NCI-H2107 treated with DMSO at 0.1 percent for 48 hours (cell line): ENCODE measurements around the gene POC1A.
"Not testable (repeated sequence)": the region's sequence is repeated elsewhere in the genome, so short reads cannot be mapped to it uniquely, and the experiment has no call there.

ENCODE experiments used
- DNase-seq: peaks from one replicate; lab custom pipeline; 2025; ENCODE audit not compliant: unreplicated experiment; lab: John Stamatoyannopoulos, UW

Gene POC1A

GRCh38 chr3:52034212-52034611 is 120.0 kb downstream of the POC1A start:
- DNase-seq = no peak

DNA sequence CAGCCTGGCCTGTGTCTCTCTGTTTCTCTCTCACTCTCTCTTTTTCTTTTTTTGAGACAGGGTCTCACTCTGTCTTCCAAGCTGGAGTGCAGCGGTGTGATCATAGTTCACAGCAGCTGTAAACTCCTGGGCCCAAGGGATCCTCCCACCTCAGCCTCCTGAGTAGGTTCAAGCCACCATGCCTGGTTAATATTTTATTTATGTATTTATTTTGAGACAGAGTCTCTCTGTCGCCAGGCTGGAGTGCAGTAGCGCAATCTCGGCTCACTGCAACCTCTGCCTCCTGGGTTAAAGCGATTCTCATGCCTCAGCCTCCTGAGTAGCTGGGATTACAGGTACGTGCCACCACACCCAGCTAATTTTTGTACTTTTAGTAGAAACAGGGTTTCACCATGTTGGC is 120.5 kb downstream of the POC1A start:
- not testable (repeated sequence) for DNase-seq

GRCh38 chr3:52032702-52033408 is 121.4 kb downstream of the POC1A start:
- no peak for DNase-seq

DNA sequence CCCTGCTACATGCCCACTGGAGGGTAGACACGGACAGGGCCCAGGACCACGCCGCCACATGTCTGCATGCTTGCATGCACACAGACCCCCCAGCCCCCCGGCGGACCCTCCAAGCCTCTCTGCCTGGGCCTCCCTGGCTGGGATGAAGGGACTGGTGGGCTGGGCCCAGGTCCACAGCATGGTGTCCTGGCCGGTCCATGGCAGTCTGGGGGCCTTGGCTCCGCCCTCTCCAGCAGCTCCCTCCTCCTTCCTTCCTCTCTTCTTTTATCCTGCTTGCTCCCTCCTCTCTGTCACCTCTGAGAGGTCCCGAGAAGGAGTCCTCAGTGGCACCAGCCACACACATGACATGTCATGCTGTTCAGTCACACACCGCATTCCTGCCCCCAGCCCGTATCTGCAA is 122.3 kb downstream of the POC1A start:
- no peak for DNase-seq

GRCh38 chr3:52030714-52031310 is 123.4 kb downstream of the POC1A start:
- no peak for DNase-seq

DNA sequence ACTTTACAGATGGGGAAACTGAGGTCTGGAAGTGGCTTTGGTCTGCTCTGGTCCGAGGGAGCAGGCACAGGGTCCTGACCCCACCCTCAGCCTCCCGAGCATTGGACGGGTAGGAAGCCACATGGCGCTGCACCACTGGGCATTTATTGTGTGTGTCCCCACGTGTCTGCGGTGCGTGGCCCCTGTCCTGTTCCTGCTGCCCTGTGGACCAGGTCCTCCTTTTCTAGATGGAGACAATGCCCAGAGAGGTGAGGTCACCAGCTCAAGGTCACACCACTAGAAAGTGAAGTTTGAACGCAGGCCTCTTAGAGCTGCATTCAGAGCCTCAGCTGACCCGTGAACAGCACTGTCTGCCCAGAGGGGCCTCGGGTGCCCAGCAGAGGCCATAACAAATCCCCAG is 124.7 kb downstream of the POC1A start:
- DNase-seq = no peak

GRCh38 chr3:52029053-52029452 is 125.2 kb downstream of the POC1A start:
- no peak for DNase-seq

DNA sequence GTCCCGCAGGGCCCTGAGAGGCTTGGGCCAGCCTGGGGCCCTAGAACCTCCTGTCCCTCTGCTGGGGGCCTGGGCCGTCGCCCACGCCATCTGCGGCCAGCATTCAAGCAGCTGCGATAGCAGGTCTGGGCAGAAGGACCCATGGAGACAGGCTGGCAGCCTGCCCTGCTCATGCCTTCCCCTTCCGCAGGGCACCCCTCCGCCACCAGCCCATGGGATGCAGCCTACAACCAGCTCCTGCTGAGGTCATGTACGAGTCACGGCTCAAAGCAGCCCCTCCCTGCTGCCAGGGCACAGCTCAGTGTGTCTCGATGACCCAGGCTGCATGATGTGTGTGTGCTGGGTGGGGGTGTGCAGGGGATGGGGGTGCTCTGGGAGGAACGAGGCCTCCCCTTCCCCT is 125.7 kb downstream of the POC1A start:
- no peak for DNase-seq

- no peak for DNase-seq
Measured at GRCh38 chr3:52026041-52026440, 128.2 kb downstream of the POC1A start.

DNA sequence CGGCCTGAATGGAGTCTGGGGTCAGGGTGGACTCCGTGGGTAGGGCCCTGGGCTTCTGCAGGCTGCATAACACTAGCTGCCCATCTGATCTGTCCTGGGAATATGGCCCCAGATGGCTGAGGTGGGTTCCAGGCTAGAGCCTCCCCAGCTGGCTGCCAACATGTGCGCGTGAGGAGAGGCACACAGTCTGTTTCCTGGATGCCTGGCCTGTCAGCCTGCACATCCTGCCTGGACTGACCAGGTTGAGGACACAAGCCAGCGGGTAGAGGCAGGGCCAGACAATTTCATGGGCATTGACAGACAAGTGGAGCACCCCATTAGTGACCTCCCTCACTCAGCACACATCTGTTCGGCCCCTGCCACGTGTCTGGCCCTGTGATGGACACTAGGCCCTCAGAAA is 128.8 kb downstream of the POC1A start:
- DNase-seq = no peak
